Measurements from ENCODE around the gene MRRF.
A peak's percentile ranks its signal among the peaks of the same experiment; 100 is the strongest.
"Not testable (repeated sequence)": the region's sequence is repeated elsewhere in the genome, so short reads cannot be mapped to it uniquely, and the experiment has no call there.

MRRF gene

GRCh38 chr9:122324665-122325064, 60.0 kb downstream of the MRRF start:
- H3K27ac Mint-ChIP-seq; H3K4me3 Mint-ChIP-seq; H3K4me1 Mint-ChIP-seq (ENCODE audit: low read depth); H3K27me3 Mint-ChIP-seq (ENCODE audit: low read depth); H3K9me3 Mint-ChIP-seq: not testable (repeated sequence)
- H3K36me3 Mint-ChIP-seq (ENCODE audit: low read depth) = peaks cover 14% of the 10 kb centered on the region

DNA sequence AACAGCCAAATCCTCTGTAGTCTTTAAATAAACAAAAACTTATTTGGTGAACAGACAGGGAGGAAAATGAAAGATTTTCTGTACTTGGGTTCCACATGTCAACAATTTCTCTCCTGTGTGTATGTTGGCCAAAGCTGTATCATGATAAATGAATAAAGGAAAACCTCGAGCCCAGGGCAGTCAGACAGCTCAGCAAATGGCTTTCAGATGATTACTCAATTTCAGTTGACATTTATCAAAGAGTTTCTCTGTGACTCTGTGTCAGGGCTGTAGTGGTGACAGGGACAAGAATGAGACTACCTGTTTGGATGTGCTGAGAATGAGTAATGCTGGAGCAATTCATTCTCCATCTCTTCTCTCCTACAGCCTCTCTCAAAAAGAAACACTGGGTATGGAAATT, 60.4 kb downstream of the MRRF start:
- H3K36me3 Mint-ChIP-seq (ENCODE audit: low read depth) = peaks cover 14% of the 10 kb centered on the region
- H3K27ac Mint-ChIP-seq = no peak overlapping the region
- H3K9me3 Mint-ChIP-seq = no peaks in the 10 kb centered on the region
- no peak overlapping the region for H3K4me3 Mint-ChIP-seq
- no peaks in the 10 kb centered on the region for H3K4me1 Mint-ChIP-seq (ENCODE audit: low read depth)
- no peaks in the 10 kb centered on the region for H3K27me3 Mint-ChIP-seq (ENCODE audit: low read depth)

- H3K36me3 Mint-ChIP-seq (ENCODE audit: low read depth) = peaks cover 14% of the 10 kb centered on the region
- H3K4me3 Mint-ChIP-seq = no peak overlapping the region
- no peaks in the 10 kb centered on the region for H3K4me1 Mint-ChIP-seq (ENCODE audit: low read depth)
- H3K9me3 Mint-ChIP-seq = no peaks in the 10 kb centered on the region
- no peaks in the 10 kb centered on the region for H3K27me3 Mint-ChIP-seq (ENCODE audit: low read depth)
- no peak overlapping the region for H3K27ac Mint-ChIP-seq
Observed at GRCh38 chr9:122327175-122327574, 62.5 kb downstream of the MRRF start.

DNA sequence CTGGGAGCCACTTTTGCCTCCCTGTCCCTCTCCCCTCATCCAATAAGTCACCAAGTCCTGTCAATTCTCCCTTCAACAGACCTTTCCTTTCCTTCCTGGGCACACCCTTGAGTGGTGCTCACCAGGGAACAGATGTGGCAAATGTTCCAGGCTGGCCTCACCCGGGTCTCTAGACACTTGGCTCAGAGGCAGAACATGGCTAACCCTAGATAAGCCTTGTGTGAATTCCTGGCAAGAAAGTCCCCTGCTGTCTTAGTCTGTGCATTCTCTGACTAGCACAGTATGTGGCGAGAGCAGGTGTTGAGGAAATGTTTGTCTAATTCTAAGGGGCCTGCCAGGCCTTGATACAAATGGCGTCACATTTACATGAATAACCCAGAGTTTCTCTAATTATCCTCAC, 64.9 kb downstream of the MRRF start:
- H3K4me3 Mint-ChIP-seq = no peak overlapping the region
- no peaks in the 10 kb centered on the region for H3K27me3 Mint-ChIP-seq (ENCODE audit: low read depth)
- H3K36me3 Mint-ChIP-seq (ENCODE audit: low read depth) = peaks cover 6% of the 10 kb centered on the region
- no peaks in the 10 kb centered on the region for H3K9me3 Mint-ChIP-seq
- H3K4me1 Mint-ChIP-seq (ENCODE audit: low read depth) = no peaks in the 10 kb centered on the region
- no peak overlapping the region for H3K27ac Mint-ChIP-seq

DNA sequence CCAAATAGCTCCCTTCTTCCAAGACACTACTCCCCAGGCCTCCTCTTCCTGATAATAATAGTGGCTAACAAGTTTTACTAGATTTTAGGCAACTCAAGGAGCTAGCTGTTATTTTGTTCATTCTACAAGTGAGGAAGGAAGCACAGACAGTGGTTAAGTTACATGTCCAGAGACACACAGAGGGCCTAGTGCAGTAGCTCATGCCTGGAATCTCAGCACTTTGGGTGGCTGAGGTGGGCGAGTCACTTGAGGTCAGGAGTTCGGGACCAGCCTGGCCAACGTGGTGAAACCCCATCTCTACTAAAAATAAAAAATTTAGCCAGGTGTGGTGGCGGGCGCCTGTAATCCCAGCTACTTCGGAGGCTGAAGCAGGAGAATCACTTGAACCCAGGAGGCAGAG, 65.8 kb downstream of the MRRF start:
- not testable (repeated sequence) for H3K4me1 Mint-ChIP-seq (ENCODE audit: low read depth); H3K27ac Mint-ChIP-seq; H3K27me3 Mint-ChIP-seq (ENCODE audit: low read depth); H3K4me3 Mint-ChIP-seq; H3K36me3 Mint-ChIP-seq (ENCODE audit: low read depth); H3K9me3 Mint-ChIP-seq

DNA sequence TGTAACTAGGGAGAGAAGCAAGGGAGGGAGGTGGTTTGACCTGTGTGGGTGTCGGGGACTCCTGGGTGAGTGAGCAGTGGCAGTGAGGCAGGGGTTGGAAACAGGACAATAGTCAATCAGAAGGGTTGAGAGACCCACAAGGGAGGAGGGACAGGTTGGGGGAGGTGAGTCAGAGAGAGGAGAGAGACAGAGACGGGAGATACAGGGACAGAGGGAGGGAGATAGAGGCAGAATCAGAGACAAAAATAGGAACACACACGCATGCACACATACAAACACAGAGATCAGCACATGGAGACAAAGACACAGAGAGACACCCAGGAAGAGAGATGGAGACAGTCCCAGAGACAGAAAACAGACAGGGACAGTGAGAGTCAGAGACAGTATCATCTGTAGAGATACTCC, 66.8 kb downstream of the MRRF start:
- H3K4me3 Mint-ChIP-seq = no peak overlapping the region
- peak overlapping the region; percentile 1 for H3K27ac Mint-ChIP-seq
- no peaks in the 10 kb centered on the region for H3K9me3 Mint-ChIP-seq
- no peaks in the 10 kb centered on the region for H3K36me3 Mint-ChIP-seq (ENCODE audit: low read depth)
- no peaks in the 10 kb centered on the region for H3K27me3 Mint-ChIP-seq (ENCODE audit: low read depth)
- no peaks in the 10 kb centered on the region for H3K4me1 Mint-ChIP-seq (ENCODE audit: low read depth)

- H3K36me3 Mint-ChIP-seq (ENCODE audit: low read depth) = no peaks in the 10 kb centered on the region
- no peaks in the 10 kb centered on the region for H3K27me3 Mint-ChIP-seq (ENCODE audit: low read depth)
- H3K4me1 Mint-ChIP-seq (ENCODE audit: low read depth) = no peaks in the 10 kb centered on the region
- H3K9me3 Mint-ChIP-seq = no peaks in the 10 kb centered on the region
- H3K27ac Mint-ChIP-seq = no peak overlapping the region
- H3K4me3 Mint-ChIP-seq = no peak overlapping the region
Observed at GRCh38 chr9:122332083-122332482, 67.4 kb downstream of the MRRF start.

GRCh38 chr9:122332644-122333043, 68.0 kb downstream of the MRRF start:
- Mint-ChIP-seq H3K27me3 (ENCODE audit: low read depth) (no peaks in the 10 kb centered on the region), H3K4me3 (no peak overlapping the region), H3K9me3 (no peaks in the 10 kb centered on the region), H3K27ac (no peak overlapping the region), H3K4me1 (ENCODE audit: low read depth) (no peaks in the 10 kb centered on the region), H3K36me3 (ENCODE audit: low read depth) (no peaks in the 10 kb centered on the region)

- Mint-ChIP-seq H3K27me3 (ENCODE audit: low read depth) (no peaks in the 10 kb centered on the region), H3K36me3 (ENCODE audit: low read depth) (no peaks in the 10 kb centered on the region), H3K27ac (no peak overlapping the region), H3K4me1 (ENCODE audit: low read depth) (no peaks in the 10 kb centered on the region), H3K9me3 (no peaks in the 10 kb centered on the region), H3K4me3 (no peak overlapping the region)
Observed at GRCh38 chr9:122333169-122333808, 68.6 kb downstream of the MRRF start.

DNA sequence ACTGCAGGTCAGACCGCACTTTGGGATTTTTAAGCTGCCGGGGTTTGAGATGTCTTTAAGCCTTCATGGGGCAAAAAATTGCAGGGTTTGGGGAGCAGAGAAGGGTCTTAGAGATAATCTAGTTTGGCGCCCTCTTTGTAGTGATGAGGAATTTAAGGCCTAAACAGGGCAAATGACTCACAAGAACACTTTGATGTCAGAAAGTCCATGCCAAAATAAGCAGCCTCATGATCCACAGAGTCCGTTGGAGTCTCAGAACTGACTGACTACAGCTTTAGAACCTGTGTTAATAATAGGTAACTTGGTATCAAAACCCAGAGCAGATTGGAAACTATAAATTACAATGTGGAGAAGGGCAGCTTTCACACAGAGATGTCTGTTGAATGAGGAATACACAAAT, 70.2 kb downstream of the MRRF start:
- no peak overlapping the region for H3K27ac Mint-ChIP-seq

GRCh38 chr9:122336189-122336588, 71.5 kb downstream of the MRRF start:
- H3K4me3 Mint-ChIP-seq = no peak overlapping the region
- H3K4me1 Mint-ChIP-seq (ENCODE audit: low read depth) = peaks cover 2% of the 10 kb centered on the region
- peaks cover 3% of the 10 kb centered on the region for H3K27me3 Mint-ChIP-seq (ENCODE audit: low read depth)
- H3K9me3 Mint-ChIP-seq = no peaks in the 10 kb centered on the region
- no peaks in the 10 kb centered on the region for H3K36me3 Mint-ChIP-seq (ENCODE audit: low read depth)
- no peak overlapping the region for H3K27ac Mint-ChIP-seq

More for the DNA sequence above, 70.2 kb downstream of the MRRF start:
- no peaks in the 10 kb centered on the region for H3K27me3 Mint-ChIP-seq (ENCODE audit: low read depth)
- H3K4me3 Mint-ChIP-seq = no peak overlapping the region
- H3K4me1 Mint-ChIP-seq (ENCODE audit: low read depth) = no peaks in the 10 kb centered on the region
- H3K36me3 Mint-ChIP-seq (ENCODE audit: low read depth) = no peaks in the 10 kb centered on the region
- H3K9me3 Mint-ChIP-seq = no peaks in the 10 kb centered on the region

GRCh38 chr9:122336866-122337555, 72.3 kb downstream of the MRRF start:
- no peak overlapping the region for H3K4me3 Mint-ChIP-seq
- no peaks in the 10 kb centered on the region for H3K36me3 Mint-ChIP-seq (ENCODE audit: low read depth)
- no peak overlapping the region for H3K27ac Mint-ChIP-seq
- H3K4me1 Mint-ChIP-seq (ENCODE audit: low read depth) = peaks cover 2% of the 10 kb centered on the region
- no peaks in the 10 kb centered on the region for H3K9me3 Mint-ChIP-seq
- peaks cover 3% of the 10 kb centered on the region for H3K27me3 Mint-ChIP-seq (ENCODE audit: low read depth)

DNA sequence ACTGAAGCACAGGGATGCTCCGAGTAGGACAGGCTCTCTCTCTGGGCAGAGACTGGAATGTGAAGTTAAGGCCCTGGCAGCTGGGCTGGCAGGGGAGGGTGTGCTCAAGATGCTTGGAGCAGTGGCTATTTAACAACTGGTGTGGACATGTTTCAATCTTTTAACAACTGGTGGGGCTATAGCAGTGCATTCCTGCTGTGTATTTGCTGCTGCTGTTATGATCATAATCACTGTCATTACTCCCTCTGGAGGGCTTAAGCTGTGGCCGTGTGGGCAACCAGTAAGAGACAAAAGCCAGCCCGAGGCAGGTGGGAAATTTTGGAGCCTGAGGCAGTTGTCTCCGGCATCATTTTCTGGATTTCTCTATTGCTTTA, 72.9 kb downstream of the MRRF start:
- no peak overlapping the region for H3K27ac Mint-ChIP-seq
- peaks cover 2% of the 10 kb centered on the region for H3K4me1 Mint-ChIP-seq (ENCODE audit: low read depth)
- H3K27me3 Mint-ChIP-seq (ENCODE audit: low read depth) = peaks cover 3% of the 10 kb centered on the region
- no peaks in the 10 kb centered on the region for H3K36me3 Mint-ChIP-seq (ENCODE audit: low read depth)
- no peaks in the 10 kb centered on the region for H3K9me3 Mint-ChIP-seq
- H3K4me3 Mint-ChIP-seq = no peak overlapping the region

DNA sequence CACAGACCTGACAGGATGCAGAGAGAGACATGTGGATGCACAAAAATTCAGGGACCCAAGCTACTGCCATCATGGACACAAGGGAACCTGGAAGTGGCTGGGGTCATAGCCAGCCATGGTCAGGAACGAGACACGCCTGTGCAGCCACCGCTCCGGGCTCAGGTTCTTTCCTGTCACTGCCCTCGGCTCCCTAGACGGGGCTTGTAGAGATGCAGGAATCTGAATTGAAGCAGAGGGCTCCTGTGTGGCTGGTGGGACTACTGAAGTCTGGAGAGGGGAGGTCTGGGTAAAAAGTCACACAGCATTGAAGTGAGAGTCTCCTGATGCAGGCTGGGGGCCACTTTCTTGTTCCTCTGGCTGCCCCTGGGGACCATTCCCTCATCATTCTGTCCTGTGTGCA, 73.9 kb downstream of the MRRF start:
- H3K4me3 Mint-ChIP-seq = no peak overlapping the region
- H3K36me3 Mint-ChIP-seq (ENCODE audit: low read depth) = no peaks in the 10 kb centered on the region
- H3K4me1 Mint-ChIP-seq (ENCODE audit: low read depth) = peaks cover 2% of the 10 kb centered on the region
- H3K27me3 Mint-ChIP-seq (ENCODE audit: low read depth) = peaks cover 3% of the 10 kb centered on the region
- H3K9me3 Mint-ChIP-seq = no peaks in the 10 kb centered on the region
- no peak overlapping the region for H3K27ac Mint-ChIP-seq

GRCh38 chr9:122338994-122339393, 74.3 kb downstream of the MRRF start:
- Mint-ChIP-seq H3K27ac (no peak overlapping the region), H3K9me3 (no peaks in the 10 kb centered on the region), H3K36me3 (ENCODE audit: low read depth) (no peaks in the 10 kb centered on the region), H3K4me1 (ENCODE audit: low read depth) (peaks cover 2% of the 10 kb centered on the region), H3K27me3 (ENCODE audit: low read depth) (peaks cover 6% of the 10 kb centered on the region), H3K4me3 (no peak overlapping the region)
